HG03521 (cell line): ENCODE measurements around the gene GRIK3.
"Not testable (repeated sequence)": the region's sequence is repeated elsewhere in the genome, so short reads cannot be mapped to it uniquely, and the experiment has no call there.

Experiments
- ATAC-seq: cut with Tn5 transposase; IDR thresholded peaks from one replicate; pipeline ENCODE4 v1.9.1; 2021; ENCODE audit warnings: mild to moderate bottlenecking, moderate library complexity; ENCODE audit not compliant: unreplicated experiment

GRIK3 gene

DNA sequence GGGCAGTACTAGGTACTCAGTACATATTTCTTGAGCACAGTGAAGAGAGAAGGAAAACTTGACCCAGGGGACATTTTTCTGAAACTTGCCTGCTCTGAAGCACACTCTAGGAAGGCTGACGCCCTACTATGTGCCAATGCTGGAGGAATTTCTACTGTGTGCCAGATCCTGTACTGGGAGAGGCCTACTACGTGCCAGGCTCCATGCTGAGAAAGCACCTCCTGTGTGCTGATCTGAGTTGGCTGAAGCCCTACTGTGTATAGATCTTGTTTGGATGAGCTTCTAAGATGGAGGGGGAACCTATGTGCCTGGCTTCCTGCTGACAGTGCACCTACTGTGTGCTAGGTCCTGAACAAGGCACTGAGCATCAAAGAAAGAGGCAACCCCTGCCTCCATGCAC is 86.2 kb downstream of the GRIK3 start:
- no peak for ATAC-seq

DNA sequence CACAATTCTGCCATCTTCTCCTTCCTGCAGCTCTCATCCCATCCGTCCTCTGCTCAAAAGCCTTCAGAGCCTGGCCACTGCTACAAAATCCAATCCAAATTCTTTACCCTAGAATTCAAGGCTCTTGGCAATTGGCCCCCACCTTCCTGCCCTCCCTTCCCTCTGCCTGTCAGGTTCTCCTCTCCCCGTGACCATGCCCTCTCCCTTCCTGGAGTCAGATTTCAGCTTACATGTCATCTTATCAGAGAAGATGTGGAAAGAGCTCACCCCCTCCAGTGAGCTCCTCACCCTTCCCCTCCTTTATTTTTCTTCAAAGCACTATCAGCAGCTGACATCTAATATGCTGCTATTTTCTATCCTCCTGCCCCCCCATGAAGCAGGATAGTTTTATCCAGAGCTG is 86.9 kb downstream of the GRIK3 start:
- no peak for ATAC-seq

DNA sequence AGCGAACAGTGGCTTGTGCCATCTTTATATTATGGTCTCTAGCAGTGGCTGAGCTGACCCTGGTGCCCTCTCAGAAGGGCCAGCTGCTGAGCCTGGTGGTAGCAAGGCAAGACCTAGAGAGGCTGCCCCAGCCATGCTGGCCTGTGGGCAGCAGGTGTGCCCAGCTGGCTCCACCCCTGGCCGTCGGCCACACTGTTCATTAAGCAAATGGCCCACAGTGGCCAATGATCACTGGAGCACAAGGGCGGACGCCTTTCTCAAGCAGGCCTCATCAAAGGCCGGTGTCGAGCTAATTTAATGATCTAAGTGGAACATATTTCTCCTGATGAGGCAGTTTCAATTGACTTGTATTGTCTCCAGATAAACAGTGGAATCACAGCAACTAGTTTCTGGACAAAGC is 89.4 kb downstream of the GRIK3 start:
- ATAC-seq: no peak

DNA sequence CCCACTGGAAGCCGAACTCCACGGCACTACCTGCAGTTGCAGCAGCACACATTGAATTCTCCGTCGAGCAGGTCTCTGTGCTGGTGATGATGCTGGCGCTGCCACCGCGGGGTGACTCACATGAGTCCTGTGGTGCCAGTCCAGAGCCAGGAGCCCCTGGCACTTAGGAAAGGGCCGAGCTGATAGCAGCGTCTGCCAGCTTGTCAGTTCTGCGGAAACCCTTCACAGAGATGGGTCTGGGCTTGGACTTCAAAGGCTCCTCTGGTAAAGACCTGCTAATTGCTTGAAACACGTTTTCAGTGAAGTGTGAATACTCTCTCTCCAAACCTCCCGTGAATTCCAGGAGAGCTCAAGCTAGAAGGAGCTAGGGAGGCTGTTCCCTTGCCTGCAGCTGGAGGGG is 92.2 kb downstream of the GRIK3 start:
- ATAC-seq: no peak

DNA sequence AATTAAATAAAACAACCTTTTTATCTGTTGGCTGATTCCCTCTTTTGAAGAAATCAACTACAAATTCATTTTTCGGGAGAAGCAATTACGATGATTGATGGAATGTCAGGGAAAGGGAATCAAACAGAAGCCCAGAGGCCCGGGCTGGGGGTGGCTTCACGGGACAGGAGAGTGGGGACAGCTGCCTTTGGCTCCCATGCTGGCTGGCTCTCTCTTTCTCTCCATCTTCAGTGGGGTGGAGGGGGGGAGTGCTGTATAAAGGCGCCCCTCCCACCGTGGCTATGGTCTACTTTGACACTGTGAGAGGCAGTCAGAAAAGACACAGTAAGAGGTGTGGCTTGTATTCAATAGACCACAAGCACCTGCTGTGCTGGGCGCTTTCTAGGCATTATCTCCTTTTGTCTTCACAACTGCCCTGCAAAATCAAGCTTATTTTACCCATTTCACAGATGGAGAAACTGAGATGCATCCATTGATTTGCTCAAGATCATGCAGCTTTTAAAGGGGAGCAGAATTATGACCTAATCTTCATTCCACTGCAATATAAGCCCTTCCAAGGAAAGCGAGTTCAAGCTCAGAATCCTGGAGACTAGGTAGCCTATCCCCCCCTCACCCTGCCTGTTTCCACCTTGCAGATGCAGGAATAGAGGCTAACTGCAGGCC is 92.9 kb downstream of the GRIK3 start:
- ATAC-seq: no peak

DNA sequence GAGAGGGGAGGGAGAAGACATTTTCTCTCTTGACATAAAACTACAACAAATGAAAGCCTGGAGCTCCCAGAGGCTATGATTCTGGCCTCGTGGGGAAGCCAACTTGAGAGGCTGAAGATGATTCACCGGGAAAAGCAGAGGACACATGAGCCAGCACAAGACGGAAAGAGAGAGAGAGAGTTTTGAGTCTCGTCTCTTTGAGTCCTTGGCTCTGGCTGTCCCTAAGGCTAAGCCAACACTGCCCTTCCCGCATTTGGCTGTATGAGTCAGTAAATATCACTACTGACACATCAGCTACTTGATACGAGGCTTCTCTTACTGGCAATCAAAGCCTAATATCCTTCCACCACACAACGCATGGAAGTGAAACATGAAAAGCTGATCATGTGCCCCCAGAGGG is 95.5 kb downstream of the GRIK3 start:
- no peak for ATAC-seq

DNA sequence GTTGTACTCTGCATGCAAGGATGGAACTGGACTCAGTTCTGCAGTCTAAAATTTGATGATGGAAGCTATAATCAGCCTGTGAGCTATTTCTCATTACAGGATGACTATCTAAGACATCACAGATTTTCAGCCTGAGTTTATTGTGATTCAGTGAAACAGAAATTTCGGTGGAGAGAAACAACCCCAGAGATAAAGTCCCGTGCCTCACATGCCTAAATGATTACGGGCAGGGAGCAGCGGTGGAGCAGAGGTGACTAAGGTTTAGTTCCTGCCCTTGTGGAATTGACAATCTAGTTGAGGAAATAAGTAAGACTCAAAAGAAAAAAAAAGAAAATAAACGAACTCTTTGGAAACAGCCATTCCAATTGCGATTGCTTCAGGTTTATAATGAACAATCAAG is 96.9 kb downstream of the GRIK3 start:
- ATAC-seq: no peak

DNA sequence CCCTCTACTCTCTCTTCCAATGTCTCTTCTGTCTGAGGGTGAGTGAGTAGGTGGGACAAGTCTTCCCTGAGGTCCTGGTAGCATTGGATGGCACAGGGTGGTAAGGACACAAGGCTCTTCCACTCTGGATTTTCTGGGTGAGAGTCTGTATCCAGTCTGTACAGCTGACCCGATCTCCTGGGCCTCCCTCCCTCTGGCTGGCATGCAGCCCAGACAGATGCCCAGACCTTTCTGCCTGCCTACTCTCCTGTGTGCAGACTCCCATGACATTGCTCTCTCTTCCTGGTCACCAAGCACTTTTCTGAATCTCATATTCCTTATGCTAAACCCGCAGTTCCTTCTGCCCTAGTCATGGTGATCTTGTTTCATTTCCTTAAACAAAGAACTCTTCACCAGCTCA is 100.3 kb downstream of the GRIK3 start:
- ATAC-seq: no peak

DNA sequence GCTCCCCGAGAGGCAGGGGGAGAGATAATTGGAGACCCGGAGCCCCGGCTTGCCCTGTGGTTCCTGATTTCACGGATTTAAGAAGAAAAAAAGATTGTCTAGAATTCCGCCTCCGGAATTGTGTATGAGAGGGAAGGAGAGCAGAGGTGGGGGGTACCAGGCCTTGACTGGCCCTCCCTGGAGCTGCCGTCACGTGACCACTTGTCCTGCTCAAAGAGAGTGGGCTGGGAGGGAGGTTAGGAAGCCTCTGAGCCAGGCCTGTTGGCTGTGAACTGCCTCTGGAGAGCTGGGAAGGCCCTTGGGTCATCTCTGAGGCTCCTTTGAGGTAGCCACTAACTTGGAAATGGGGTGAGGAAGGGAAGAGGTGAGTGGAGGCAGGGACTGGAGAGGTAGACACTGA is 106.5 kb downstream of the GRIK3 start:
- ATAC-seq: no peak

DNA sequence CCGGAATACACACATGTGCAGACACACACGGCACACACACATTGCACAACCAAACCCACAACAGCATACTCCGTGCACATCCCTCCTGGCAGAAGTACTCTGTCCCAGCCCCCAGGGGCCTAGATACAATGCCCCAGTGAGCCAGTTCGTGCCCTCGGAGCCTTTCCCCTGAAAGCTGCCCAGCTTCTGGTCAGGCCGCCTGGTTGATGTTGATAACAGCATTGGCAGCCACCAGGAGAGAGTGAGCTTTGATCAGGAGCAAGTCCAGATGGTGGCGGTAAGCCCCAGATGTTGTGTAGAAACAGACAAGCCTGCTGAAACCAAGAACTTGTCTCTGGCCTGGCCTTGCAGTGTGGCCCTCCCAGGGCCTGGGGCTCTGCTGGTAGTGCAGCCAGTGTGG is 109.1 kb downstream of the GRIK3 start:
- ATAC-seq: no peak

DNA sequence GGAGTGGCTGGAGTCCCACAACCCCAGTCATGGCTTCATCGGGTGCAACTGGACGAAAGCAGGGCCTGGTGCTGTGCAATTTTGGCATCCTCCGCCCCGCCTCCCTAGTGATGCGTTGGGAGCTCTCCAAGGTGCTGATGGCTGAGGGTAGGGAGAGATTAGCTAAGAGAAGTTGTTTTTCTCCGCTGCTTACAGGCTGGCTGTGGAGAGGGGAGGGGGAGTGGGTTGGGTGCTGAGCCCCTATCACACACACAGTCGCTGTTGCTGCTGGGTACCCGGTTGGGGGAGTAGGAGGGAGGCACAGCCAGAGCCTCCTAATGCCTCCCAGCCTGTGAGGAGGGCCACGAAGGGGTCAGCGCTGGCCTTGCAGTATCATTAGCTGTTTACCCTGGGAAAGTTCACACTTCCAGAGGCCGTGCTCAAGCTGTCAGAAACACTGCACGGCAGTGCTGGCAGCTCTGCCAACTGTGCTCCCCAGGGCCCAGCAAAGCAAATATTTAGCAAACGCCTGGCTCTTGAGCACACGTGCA is 110.0 kb downstream of the GRIK3 start:
- ATAC-seq: no peak

DNA sequence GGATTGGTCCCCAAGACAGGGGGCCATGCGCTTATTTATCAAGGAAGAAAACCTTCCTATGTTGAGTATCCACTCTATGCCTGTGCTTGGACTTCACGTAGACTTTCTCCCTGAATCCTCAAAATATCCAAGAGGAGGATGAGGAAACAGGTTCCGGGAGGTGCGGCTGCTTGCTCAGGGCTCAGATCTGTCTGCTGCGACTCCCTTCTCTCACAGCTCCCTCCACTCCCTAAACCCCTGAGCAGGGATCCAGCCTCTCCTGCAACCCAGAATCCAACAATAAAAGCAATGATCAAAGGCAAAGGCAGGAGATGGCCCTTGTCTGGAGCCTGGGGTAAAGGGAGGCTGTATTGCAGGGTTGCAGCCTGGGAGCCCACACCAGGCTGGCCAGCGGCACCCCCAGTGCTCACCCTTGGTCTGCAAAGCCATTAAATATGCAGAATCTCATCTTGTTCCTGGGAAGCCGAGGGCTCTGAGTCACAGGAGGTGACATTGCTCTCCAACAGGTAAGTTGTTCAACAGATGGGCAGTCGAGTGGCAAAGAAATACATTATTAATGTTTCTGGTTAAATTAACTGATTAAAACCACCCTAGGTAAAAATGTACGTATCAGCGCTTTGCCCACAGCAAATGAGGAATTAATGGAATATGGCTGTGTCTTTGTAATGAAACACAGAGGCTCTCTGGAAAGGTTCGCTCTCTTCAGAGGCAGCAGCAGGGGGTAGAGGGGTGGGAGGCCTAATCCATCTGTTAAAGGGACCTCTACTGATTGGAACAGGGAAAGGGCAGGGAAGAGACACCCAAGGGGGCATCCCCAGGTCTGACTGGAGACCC is 111.5 kb downstream of the GRIK3 start:
- ATAC-seq: no peak

DNA sequence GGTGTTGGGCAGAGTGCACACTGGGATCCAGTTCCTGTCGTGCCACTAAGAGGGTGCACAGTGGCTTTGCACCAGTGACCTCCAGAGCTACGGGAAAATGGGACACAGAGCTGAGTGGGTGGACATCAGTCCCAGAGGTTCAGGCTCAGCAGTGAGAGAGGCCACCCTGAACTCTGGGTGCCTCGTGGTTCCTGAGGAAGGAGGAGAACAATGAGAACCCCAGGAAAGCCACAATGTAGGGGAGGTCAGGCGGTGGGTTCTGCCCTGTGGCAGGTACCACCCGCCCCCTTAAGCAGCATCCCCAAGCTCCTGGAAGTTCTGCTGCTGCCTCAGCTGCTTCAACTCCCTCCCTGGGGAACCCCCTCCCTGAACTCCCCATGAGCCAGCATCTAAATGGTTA is 112.2 kb downstream of the GRIK3 start:
- no peak for ATAC-seq

DNA sequence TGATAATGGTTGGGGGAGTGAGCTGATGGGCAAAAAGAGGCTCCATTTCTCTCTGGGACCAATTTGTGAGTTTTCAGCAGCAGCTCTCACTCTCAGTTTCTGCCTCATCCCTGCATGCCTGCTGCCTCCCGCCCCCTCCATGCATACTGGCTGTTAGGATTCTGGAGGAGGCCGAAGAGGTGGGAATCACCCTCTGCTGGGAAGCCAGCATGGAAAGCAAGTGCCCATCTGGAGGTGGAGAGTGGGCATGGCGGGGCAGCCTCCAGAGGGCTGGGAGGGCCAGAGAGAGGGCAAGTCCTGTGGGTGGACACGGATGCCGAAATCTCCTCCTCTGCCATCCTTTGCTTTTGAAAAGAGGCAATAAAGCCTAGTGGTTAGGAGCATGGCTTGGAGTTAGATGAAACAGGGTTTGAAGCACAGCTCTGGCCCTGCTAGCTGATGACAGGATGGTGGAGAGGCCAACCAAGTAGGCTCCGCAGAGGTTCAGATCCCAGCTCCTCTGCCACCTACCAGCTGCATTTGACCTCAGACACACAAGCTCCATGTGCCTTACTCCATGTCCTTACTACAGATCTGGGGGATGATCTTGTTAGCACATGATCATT is 113.4 kb downstream of the GRIK3 start:
- ATAC-seq: no peak

DNA sequence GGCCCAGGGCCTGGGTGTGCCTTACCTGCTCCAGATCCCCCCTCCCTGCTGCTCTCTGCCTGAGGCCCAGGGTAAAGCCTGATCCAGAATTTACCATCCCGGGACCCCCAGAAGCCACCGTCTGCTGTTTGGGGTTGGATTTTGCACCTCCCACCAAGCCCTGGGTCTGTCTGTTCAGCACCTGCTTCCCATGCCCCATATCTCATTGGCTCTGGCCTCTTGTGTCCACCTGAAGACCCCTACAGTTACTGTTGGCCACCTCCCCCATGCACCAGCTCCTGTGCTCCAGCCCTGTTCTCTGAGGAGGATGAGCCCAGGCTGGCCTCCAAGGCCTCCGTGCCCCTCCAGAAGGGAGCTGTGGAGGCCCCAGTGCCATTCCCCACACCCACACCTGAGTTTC is 113.9 kb downstream of the GRIK3 start:
- ATAC-seq: no peak

DNA sequence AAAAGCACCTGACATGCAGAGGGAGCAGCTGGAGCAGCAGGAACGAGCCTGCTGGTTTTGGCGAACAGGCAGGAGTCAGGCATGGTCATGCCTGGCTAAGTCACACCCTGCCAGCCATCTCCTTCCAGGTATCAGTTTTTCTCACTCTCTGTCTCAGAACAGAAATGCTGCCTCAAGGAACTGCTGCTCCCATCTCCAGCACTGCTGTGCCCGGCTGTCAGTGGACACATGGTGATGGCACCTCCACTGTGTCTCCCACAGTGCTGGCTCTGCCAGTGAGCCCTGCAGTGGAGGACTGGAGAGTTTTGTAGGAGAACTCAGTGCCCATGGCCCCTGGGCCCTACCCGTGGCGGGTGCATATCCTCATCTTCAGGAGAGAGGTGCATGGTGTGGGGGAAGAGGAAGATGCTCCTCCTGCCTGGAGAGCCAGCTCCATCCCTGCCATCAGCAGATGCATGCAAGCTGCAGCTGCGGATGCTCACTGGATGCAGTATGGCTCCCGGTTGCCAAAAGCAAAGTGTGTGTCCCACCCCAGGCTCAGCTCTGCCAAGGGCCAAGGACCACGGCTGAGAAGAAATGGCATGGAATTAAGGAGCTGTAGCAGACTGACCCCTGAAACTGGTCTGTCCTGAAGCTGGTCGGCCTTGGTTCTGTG is 114.7 kb downstream of the GRIK3 start:
- no peak for ATAC-seq

DNA sequence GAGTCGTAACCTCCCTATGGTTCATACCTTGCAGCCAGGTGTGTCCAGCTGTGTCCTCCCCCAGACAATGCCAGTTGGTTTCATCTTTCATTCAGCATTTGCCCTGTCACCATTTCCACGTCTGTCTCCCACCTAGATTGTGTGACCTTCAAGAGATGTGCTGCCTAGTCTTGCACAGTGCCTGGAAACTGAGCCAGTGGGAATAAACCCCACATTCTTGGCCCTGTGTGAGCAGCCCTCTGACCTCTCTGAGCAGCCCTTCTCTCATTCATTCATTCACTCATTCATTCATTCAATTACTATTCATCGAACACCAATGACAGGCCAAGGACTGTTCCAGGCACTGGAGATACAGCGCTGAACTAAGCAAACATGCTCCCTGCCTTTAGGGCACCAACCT is 115.7 kb downstream of the GRIK3 start:
- no peak for ATAC-seq

DNA sequence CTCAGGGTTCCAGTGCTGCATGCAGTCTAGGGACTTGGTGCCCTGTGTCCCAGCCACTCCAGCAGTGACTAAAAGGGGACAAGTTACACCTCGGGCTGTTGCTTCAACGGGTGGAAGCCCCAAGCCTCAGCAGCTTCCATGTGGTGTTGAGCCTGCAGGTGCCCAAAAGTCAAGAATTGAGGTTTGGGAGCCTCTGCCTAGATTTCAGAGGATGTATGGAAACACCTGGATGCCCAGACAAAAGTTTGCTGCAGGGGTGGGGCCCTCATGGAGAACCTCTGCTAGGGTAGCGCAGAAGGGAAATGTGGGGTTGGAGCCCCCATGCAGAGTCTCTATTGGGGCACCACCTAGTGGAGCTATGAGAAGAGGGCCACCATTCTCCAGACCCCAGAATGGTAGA is 117.8 kb downstream of the GRIK3 start:
- ATAC-seq: not testable (repeated sequence)

DNA sequence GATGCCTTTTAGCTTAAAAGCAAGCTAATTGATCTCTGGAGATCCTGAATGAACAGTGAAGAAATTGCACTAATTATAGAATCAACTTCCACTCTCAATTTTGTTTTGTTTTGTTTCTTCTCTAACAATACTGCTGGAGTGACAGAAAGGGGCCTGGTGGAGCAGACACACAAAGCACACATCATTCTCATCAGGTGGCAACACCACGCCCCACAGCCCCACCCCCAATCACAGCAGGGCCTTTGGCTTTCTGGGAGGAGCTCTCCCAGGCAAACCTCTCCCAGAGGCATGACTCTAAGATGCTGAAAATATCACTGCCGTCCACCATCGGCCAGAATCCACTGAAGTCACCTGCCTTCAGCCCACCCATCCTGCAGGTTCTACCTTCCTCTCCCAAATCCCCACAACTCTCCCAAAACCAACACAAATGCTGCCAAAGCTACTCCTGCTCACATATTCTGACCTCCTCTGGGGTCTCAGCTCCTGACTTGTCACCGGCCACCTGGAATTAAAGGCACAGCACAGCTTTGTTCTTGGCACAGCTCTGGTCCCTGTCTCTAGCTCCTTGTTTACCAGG is 120.7 kb downstream of the GRIK3 start:
- ATAC-seq: no peak

DNA sequence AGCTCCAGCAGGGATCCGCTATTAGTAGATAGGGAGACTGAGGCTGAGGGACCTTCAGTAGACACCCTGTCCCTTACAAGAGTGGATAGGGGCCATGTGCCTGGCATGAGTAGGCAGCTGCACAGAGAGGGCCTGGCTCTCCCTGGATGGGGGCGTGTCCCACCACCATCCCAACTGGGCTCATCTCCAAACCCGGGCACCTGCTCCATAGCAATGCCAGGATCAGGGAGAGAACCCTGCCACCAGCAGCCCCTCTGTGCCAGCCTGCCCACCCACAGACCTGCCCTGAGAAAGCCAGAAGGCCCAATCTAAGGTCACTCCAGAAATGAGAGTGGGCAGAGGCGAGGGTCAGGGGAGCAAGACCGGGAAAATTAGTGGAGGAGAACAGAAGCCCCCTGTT is 121.3 kb downstream of the GRIK3 start:
- ATAC-seq: no peak

DNA sequence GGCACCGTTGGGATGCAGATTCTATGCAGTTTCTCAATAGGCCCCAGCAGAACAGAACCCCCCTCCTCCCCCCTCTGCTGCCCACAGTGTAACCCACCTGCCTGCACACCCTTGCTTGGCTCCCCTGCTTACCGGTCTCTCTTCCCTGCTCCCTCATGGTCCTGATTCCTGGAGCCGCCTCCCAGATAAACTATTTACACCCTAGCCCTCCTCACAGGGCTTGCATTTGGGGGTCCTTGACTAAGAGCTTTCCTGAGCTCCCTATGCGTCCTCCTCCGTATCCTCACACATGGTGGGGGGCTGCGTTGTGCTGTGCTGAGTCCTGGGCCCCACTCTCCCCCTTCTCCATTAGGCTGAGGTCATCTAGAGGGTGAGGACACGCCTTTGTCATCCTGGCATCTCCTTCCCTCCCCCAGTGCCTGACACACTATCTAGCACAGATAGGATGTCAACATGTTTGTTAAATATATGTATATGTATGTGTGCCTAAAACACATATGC is 121.9 kb downstream of the GRIK3 start:
- no peak for ATAC-seq
